Karpas-422 (cell line): Measurements from ENCODE around the gene BCL2L1. TPM values are rescaled to one million over a fixed set of nuclear protein-coding genes. Genes with fewer than 3 reads are reported as not detected.

Experiments
- DNase-seq: peaks from one replicate; pipeline ENCODE4 v3.0.0-alpha.2; 2015
- H2AFZ ChIP-seq: fragments of 200-600 bp; sonication (generic); 2 replicates; pipeline ENCODE4 v1.6.1; 2014; ENCODE audit warnings: antibody characterized with exemption, low read length, mixed read lengths
- H3K27ac ChIP-seq: fragments of 200-600 bp; sonication (generic); 2 replicates; pipeline ENCODE4 v1.5.1; 2014; ENCODE audit warnings: mild to moderate bottlenecking, low read length, moderate library complexity
- H3K27me3 ChIP-seq: fragments of 200-600 bp; sonication (generic); 2 replicates; pipeline ENCODE4 v1.6.1; 2014; ENCODE audit warnings: low read length, mixed read lengths
- H3K36me3 ChIP-seq: fragments of 200-600 bp; sonication (generic); 2 replicates; pipeline ENCODE4 v1.6.1; 2014; ENCODE audit warnings: low read length, mixed read lengths; ENCODE audit not compliant: insufficient read depth
- H3K4me1 ChIP-seq: fragments of 200-600 bp; sonication (generic); 2 replicates; pipeline ENCODE4 v1.6.1; 2014; ENCODE audit warnings: mild to moderate bottlenecking, low read length, mixed read lengths
- H3K4me2 ChIP-seq: fragments of 200-600 bp; sonication (generic); 2 replicates; pipeline ENCODE4 v1.6.1; 2014; ENCODE audit warnings: low read length, low read depth, mild to moderate bottlenecking; ENCODE audit not compliant: poor library complexity, severe bottlenecking
- H3K4me3 ChIP-seq: fragments of 200-600 bp; sonication (generic); 2 replicates; pipeline ENCODE4 v1.5.1; 2014; ENCODE audit warnings: mild to moderate bottlenecking, antibody characterized with exemption, low read length, mixed read lengths
- H3K79me2 ChIP-seq: fragments of 200-600 bp; sonication (generic); 2 replicates; pipeline ENCODE4 v1.6.1; 2014; ENCODE audit warnings: mild to moderate bottlenecking, low read length, mixed read lengths
- H3K9ac ChIP-seq: fragments of 200-600 bp; sonication (generic); 2 replicates; pipeline ENCODE4 v1.6.0; 2014; ENCODE audit warnings: low read length
- H3K9me2 ChIP-seq: fragments of 200-600 bp; sonication (generic), shearing (Covaris generic); replicated peaks from 2 replicates; pipeline ENCODE4 v1.6.0; 2014; ENCODE audit warnings: mild to moderate bottlenecking, low read length, moderate library complexity; ENCODE audit not compliant: insufficient read depth
- H3K9me3 ChIP-seq: fragments of 300-700, 200-600 bp; sonication (generic); 2 replicates; pipeline ENCODE4 v1.6.1; 2014; ENCODE audit warnings: low read length, mixed read lengths
- H4K20me1 ChIP-seq: fragments of 200-600 bp; sonication (generic); 2 replicates; pipeline ENCODE4 v1.6.1; 2014; ENCODE audit warnings: mild to moderate bottlenecking, antibody characterized with exemption, low read length, low read depth; ENCODE audit not compliant: insufficient read depth
- total RNA-seq: library from RNA; depleted of rRNA; stranded (reverse); fragments of >200 nt; shearing (Covaris generic); gene quantifications from 2 replicates; pipeline ENCODE4 v1.2.3, GENCODE V29; 2014; ENCODE audit warnings: low replicate concordance

Gene BCL2L1
- total RNA-seq, 1 experiment from 2014 or later: 41.0 TPM

- peak overlapping the region; percentile 94 for H3K4me2 ChIP-seq
- H3K9me3 ChIP-seq: no peaks in the 10 kb centered on the region
- H4K20me1 ChIP-seq: no peaks in the 10 kb centered on the region
- peak overlapping the region; percentile 94 for H3K27ac ChIP-seq
- H3K9ac ChIP-seq: peak overlapping the region; percentile 97
- peaks cover 62% of the 10 kb centered on the region for H3K79me2 ChIP-seq
- no peak overlapping the region for H2AFZ ChIP-seq
- no peaks in the 10 kb centered on the region for H3K9me2 ChIP-seq
- peaks cover 56% of the 10 kb centered on the region for H3K4me1 ChIP-seq
- DNase-seq: peak; percentile 45
- no peaks in the 10 kb centered on the region for H3K27me3 ChIP-seq
- H3K36me3 ChIP-seq: peaks cover 15% of the 10 kb centered on the region
- peak overlapping the region; percentile 86 for H3K4me3 ChIP-seq
These were observed 1.0 kb downstream of the BCL2L1 start for GRCh38 chr20:31721408-31722256.

- Histone ChIP-seq H3K79me2 (peaks cover 71% of the 10 kb centered on the region), H3K4me3 (peak overlapping the region; percentile 86), H3K9me2 (no peaks in the 10 kb centered on the region), H3K27ac (peak overlapping the region; percentile 94), H3K36me3 (peaks cover 15% of the 10 kb centered on the region), H3K4me1 (peaks cover 57% of the 10 kb centered on the region), H3K27me3 (no peaks in the 10 kb centered on the region), H3K9me3 (no peaks in the 10 kb centered on the region), H4K20me1 (no peaks in the 10 kb centered on the region), H3K9ac (peak overlapping the region; percentile 97), H2AFZ (no peak overlapping the region), H3K4me2 (peak overlapping the region; percentile 94)
- peak; percentile 81 for DNase-seq
These were observed 1.9 kb downstream of the BCL2L1 start for GRCh38 chr20:31720486-31721407.

- no peaks in the 10 kb centered on the region for H3K27me3 ChIP-seq
- H3K9me3 ChIP-seq: no peaks in the 10 kb centered on the region
- no peaks in the 10 kb centered on the region for H3K9me2 ChIP-seq
- no peak overlapping the region for H2AFZ ChIP-seq
- peak overlapping the region; percentile 94 for H3K4me2 ChIP-seq
- peak overlapping the region; percentile 94 for H3K27ac ChIP-seq
- H4K20me1 ChIP-seq: no peaks in the 10 kb centered on the region
- H3K79me2 ChIP-seq: peaks cover 79% of the 10 kb centered on the region
- H3K4me1 ChIP-seq: peaks cover 57% of the 10 kb centered on the region
- peak overlapping the region; percentile 86 for H3K4me3 ChIP-seq
- peak; percentile 52 for DNase-seq
- H3K36me3 ChIP-seq: peaks cover 15% of the 10 kb centered on the region
- peak overlapping the region; percentile 97 for H3K9ac ChIP-seq
These were observed 2.8 kb downstream of the BCL2L1 start for GRCh38 chr20:31719644-31720485.

- H3K27me3 ChIP-seq: no peaks in the 10 kb centered on the region
- H3K79me2 ChIP-seq: peaks cover 87% of the 10 kb centered on the region
- peaks cover 58% of the 10 kb centered on the region for H3K4me1 ChIP-seq
- peak; percentile 46 for DNase-seq
- H3K9me3 ChIP-seq: no peaks in the 10 kb centered on the region
- H3K27ac ChIP-seq: peak overlapping the region; percentile 94
- H3K9me2 ChIP-seq: no peaks in the 10 kb centered on the region
- peaks cover 18% of the 10 kb centered on the region for H3K36me3 ChIP-seq
- no peaks in the 10 kb centered on the region for H4K20me1 ChIP-seq
- H3K4me3 ChIP-seq: peak overlapping the region; percentile 86; the same call in 1 of the 2 replicates
- no peak overlapping the region for H2AFZ ChIP-seq
- peak overlapping the region; percentile 97 for H3K9ac ChIP-seq
- peak overlapping the region; percentile 94 for H3K4me2 ChIP-seq
These were observed 3.6 kb downstream of the BCL2L1 start for GRCh38 chr20:31718952-31719643.

- Histone ChIP-seq H3K9me3 (no peaks in the 10 kb centered on the region), H3K27ac (peak overlapping the region; percentile 25), H3K9ac (peak overlapping the region; percentile 20), H3K9me2 (no peaks in the 10 kb centered on the region), H2AFZ (no peak overlapping the region), H3K4me2 (peak overlapping the region; percentile 45), H3K36me3 (peaks cover 24% of the 10 kb centered on the region), H4K20me1 (no peaks in the 10 kb centered on the region), H3K4me3 (peak overlapping the region; percentile 22), H3K27me3 (no peaks in the 10 kb centered on the region), H3K79me2 (peaks cover 97% of the 10 kb centered on the region), H3K4me1 (peaks cover 62% of the 10 kb centered on the region)
- DNase-seq: no peak
These were observed 5.0 kb downstream of the BCL2L1 start for GRCh38 chr20:31717478-31718201.

GRCh38 chr20:31716818-31717477 lies 5.7 kb downstream of the BCL2L1 start:
- Histone ChIP-seq H2AFZ (no peak overlapping the region), H3K4me2 (peak overlapping the region; percentile 45), H3K36me3 (peaks cover 28% of the 10 kb centered on the region), H3K27me3 (no peaks in the 10 kb centered on the region), H3K4me1 (peaks cover 65% of the 10 kb centered on the region), H3K79me2 (peaks cover 98% of the 10 kb centered on the region), H3K9me2 (no peaks in the 10 kb centered on the region), H3K9ac (peak overlapping the region; percentile 20), H3K9me3 (no peaks in the 10 kb centered on the region), H3K4me3 (peak overlapping the region; percentile 22; the same call in 1 of the 2 replicates), H4K20me1 (no peaks in the 10 kb centered on the region), H3K27ac (peak overlapping the region; percentile 25)
- DNase-seq: no peak
